Stimulated activated effector memory CD8-positive, alpha-beta T cell treated with anti-CD3 and anti-CD28 coated beads, Interleukin-12 subunit alpha, Interleukin-12 subunit beta, amount 100 ng/mL, for 72 hours (primary cell): ENCODE results near the gene TRMT5.

Source experiments
- ATAC-seq: fragments of 150-1000 bp; cut with Tn5 transposase; 2 replicates; pipeline ENCODE4 v1.10.0; 2021
- DNase-seq, 2 donors: peaks; one replicate each; pipeline ENCODE4 v3.0.0; 2021 to 2022; ENCODE audit warnings: low spot score in 2 of 2
- H3K27ac Mint-ChIP-seq: one replicate; pipeline ENCODE4 v1.8.0; 2022; ENCODE audit warnings: mild to moderate bottlenecking, mixed read lengths
- H3K36me3 Mint-ChIP-seq: one replicate; pipeline ENCODE4 v1.8.0; 2022; ENCODE audit warnings: mild to moderate bottlenecking, mixed read lengths
- H3K4me1 Mint-ChIP-seq: one replicate; pipeline ENCODE4 v1.8.0; 2022; ENCODE audit warnings: mixed read lengths
- H3K4me3 Mint-ChIP-seq: one replicate; pipeline ENCODE4 v1.8.0; 2022; ENCODE audit warnings: mild to moderate bottlenecking, mixed read lengths
- H3K9me3 Mint-ChIP-seq: one replicate; pipeline ENCODE4 v1.8.0; 2022; ENCODE audit warnings: mixed read lengths

The TRMT5 gene

DNA sequence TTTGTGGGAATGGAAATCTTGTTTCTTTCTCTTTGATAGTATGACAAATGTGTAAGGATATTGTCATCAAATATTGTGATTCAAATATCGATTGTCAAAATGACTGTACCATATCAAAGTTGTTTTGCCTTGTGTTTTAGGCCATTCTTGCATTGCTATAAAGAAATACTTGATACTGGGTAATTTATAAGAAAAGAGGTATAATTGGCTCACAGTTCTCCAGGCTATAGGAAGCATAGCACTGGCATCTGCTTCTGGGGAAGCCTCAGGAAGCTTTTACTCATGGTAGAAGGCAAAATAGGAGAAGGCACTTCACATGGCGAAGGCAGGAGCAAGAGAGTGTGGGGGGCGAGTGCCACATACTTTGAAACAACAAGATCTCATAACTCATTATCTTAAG, 7.8 kb downstream of the TRMT5 start:
- Mint-ChIP-seq H3K9me3 (no peaks in the 10 kb centered on the region), H3K36me3 (peaks cover 28% of the 10 kb centered on the region), H3K4me3 (no peak overlapping the region), H3K27ac (no peak overlapping the region), H3K4me1 (no peaks in the 10 kb centered on the region)
- no peak for DNase-seq
- ATAC-seq, result no peak

DNA sequence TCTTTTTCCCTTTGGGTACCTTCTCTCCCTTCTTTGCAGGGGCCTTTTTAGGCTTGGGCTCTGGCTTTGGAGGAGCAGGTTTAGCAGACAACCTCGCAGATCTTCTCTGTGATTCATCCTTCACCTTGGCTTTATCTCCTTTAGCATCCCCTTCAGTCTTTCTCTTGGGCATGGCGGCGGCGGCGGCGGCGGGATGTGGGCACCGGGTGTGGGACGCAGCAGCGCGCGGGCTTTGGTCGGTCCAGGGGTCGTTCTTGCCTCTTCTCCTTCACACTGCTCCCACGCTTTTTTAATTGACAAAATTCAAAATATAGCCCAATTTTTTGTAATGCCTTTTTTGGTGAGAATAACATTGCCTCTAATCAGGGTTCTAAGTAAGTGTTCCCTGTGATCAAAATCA, 8.6 kb downstream of the TRMT5 start:
- Mint-ChIP-seq H3K36me3 (peaks cover 28% of the 10 kb centered on the region), H3K27ac (no peak overlapping the region), H3K4me3 (no peak overlapping the region), H3K4me1 (no peaks in the 10 kb centered on the region), H3K9me3 (no peaks in the 10 kb centered on the region)
- DNase-seq, result no peak
- ATAC-seq, result no peak

DNA sequence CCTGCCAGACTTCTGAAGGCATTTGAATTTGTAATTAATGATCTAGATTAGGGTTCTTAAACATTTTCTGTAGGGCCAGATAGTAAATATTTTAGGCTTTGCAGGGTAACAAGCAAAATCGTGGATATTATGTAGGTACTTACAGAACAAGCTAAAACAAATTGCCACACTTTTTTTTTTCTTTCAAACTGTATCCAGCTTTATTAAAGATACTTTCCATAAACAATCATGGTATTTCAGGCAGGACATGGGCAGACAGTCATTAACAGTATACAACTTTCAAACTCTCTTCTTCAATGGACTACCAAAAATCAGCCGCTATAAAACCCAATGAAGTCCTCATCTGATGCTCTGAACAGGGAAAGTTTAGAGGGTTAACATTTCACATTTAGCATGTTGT, 9.6 kb downstream of the TRMT5 start:
- H3K9me3 Mint-ChIP-seq, result no peaks in the 10 kb centered on the region
- H3K36me3 Mint-ChIP-seq, result peaks cover 19% of the 10 kb centered on the region
- H3K4me3 Mint-ChIP-seq, result no peak overlapping the region
- DNase-seq (no peak), ATAC-seq (no peak)
- no peak overlapping the region for H3K27ac Mint-ChIP-seq
- H3K4me1 Mint-ChIP-seq, result peaks cover 5% of the 10 kb centered on the region

DNA sequence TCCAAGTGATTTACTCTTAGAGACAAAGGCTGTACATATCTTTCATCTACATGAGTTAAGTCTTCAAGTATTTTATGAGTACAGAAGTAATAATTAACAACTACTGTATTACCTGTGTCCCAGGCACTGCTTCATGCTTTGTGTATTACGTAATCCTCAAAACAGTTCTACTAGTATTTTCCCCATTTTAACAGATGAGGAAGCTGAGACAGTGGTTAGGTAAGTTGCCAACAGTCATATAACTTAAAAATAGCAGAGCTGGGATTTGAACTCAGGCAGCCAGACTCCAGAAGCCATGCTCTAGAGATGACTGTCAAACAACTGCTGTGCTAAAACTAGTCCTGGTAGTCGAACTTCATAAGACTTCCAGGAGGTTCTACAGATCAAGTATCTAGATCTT, 10.7 kb downstream of the TRMT5 start:
- DNase-seq, result no peak
- Mint-ChIP-seq H3K4me3 (no peak overlapping the region), H3K9me3 (no peaks in the 10 kb centered on the region), H3K27ac (no peak overlapping the region), H3K4me1 (peaks cover 11% of the 10 kb centered on the region), H3K36me3 (peaks cover 13% of the 10 kb centered on the region)
- no peak for ATAC-seq

DNA sequence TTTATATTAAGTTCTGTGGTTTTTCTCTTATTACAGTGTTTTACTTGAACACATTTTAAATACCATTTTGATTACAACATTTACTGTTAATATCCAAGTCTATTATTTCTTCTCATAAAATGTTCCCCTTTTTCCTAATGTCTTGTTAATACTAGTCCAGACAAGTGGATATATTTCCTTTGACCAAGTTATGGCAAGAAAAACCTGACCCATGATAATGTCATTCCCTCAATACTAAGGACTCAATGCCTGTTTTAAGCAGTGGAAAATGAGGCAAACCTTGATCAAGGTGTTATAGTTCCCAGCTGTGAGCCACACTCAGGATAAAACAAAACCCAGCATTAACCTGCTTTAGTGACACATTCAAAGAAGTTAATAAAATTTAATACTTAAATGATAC, 12.2 kb downstream of the TRMT5 start:
- H3K4me3 Mint-ChIP-seq, result no peak overlapping the region
- H3K27ac Mint-ChIP-seq, result no peak overlapping the region
- ATAC-seq, result no peak
- DNase-seq, result no peak
- peaks cover 11% of the 10 kb centered on the region for H3K4me1 Mint-ChIP-seq
- H3K36me3 Mint-ChIP-seq, result peaks cover 6% of the 10 kb centered on the region
- no peaks in the 10 kb centered on the region for H3K9me3 Mint-ChIP-seq

DNA sequence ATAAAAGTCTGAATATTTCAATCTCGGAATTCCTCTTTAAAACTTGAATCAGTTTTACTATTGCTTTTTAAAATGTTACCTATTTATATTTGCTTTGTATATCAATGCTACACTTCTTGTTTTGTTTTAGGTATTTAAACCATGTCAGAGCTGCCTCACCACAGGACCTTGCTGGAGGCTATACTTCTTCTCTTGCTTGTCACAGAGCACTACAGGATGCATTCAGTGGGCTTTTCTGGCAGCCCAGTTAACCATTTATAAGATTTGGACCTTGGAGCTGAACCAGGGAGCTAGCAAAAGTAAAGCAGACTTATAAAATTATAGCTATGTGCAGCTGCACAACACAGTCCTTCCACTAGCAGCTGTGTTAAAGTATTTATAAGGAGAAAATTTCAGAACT, 12.8 kb downstream of the TRMT5 start:
- no peak overlapping the region for H3K27ac Mint-ChIP-seq
- H3K36me3 Mint-ChIP-seq, result peaks cover 2% of the 10 kb centered on the region
- DNase-seq (no peak), ATAC-seq (no peak)
- peaks cover 11% of the 10 kb centered on the region for H3K4me1 Mint-ChIP-seq
- H3K4me3 Mint-ChIP-seq, result no peak overlapping the region
- H3K9me3 Mint-ChIP-seq, result no peaks in the 10 kb centered on the region

DNA sequence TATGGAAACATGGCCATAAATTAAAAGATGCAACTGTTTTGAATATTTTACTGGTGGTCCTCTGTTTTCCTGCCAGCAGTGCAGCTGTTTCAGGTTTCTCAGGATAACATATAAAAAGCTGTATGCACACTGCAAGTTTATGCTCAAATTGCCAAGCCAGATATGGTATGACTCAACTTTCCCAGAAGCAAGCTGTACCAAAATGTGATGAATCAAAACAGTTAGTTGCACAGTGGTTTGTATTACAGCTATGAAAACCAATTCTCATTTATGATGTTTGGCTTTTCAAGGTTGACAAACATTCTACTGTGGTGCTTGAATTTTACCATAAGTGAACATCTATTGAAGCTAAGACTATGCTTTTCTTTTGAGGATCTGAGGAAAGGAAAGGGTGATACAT, 15.5 kb downstream of the TRMT5 start:
- peaks cover 11% of the 10 kb centered on the region for H3K4me1 Mint-ChIP-seq
- H3K27ac Mint-ChIP-seq, result no peak overlapping the region
- H3K9me3 Mint-ChIP-seq, result peaks cover under 1% of the 10 kb centered on the region
- H3K4me3 Mint-ChIP-seq, result no peak overlapping the region
- no peak for DNase-seq
- ATAC-seq, result peak; percentile 99
- no peaks in the 10 kb centered on the region for H3K36me3 Mint-ChIP-seq

DNA sequence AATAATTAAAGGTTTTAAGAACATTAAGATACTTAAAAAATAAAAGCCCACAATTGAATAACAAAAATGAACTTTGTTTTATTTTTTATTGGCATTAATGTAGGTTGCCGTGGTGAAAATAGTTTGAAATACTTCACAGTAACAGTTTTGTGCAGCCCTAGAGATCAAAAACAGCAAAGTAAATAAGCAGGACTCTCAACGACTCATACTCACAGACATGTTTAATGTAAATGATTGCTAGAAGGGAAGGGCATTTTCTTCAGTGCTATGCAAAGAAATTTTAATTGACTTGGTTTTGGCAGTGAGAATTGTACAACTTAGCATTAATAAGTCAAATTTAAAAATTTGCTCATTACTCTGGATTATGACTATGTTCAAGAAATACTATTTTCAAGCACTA, 16.0 kb downstream of the TRMT5 start:
- Mint-ChIP-seq H3K4me3 (no peak overlapping the region), H3K4me1 (peaks cover 11% of the 10 kb centered on the region)
- ATAC-seq, result no peak

DNA sequence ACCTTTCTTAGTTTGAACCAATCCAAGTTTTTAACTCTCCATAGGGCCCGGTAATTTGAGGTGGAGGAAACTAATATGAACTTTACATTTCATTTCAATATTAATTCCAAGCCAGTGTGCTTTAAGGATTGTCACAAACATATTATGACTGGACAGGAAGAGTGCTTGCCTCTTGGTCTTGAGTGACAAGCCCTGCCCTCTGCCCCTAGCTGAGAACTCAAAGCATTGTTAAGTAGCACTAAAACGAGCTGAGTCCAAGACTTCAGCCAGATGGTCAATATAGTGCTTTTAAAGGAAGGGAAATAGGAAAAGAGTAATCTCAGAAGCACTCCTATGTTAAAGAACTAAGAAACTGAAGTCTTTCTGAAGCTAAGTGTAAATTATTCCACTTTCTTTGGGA, 17.1 kb downstream of the TRMT5 start:
- DNase-seq (no peak), ATAC-seq (no peak)
- Mint-ChIP-seq H3K4me3 (no peak overlapping the region), H3K27ac (no peak overlapping the region), H3K36me3 (peaks cover 1% of the 10 kb centered on the region), H3K9me3 (peaks cover 10% of the 10 kb centered on the region), H3K4me1 (peaks cover 11% of the 10 kb centered on the region)

More for the DNA sequence above, 16.0 kb downstream of the TRMT5 start:
- DNase-seq, result no peak
- no peaks in the 10 kb centered on the region for H3K36me3 Mint-ChIP-seq
- H3K27ac Mint-ChIP-seq, result no peak overlapping the region
- H3K9me3 Mint-ChIP-seq, result peaks cover 5% of the 10 kb centered on the region

DNA sequence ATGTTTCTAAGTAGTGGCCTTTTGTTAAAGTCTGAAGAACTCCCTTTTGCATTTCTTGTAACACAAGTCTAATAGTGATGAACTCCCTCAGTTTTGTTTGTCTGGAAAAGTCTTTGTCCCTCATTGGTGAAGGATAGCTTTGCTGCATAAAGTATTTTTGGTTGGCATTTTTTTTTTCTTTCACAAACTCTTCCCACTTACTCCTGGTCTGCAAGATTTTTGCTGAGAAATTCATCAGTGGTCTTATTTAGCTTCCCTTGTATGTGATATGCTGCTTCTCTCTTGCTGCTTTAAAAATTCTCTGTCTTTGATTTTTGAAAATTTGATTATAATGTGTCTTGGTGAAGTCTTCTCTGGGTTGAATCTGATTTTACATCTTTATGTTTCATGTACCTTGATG, 22.7 kb downstream of the TRMT5 start:
- ATAC-seq, result no peak
- H3K36me3 Mint-ChIP-seq, result peaks cover 10% of the 10 kb centered on the region
- H3K4me1 Mint-ChIP-seq, result peaks cover 15% of the 10 kb centered on the region
- H3K27ac Mint-ChIP-seq, result no peak overlapping the region
- no peak overlapping the region for H3K4me3 Mint-ChIP-seq
- peaks cover 25% of the 10 kb centered on the region for H3K9me3 Mint-ChIP-seq
- DNase-seq, result no peak

DNA sequence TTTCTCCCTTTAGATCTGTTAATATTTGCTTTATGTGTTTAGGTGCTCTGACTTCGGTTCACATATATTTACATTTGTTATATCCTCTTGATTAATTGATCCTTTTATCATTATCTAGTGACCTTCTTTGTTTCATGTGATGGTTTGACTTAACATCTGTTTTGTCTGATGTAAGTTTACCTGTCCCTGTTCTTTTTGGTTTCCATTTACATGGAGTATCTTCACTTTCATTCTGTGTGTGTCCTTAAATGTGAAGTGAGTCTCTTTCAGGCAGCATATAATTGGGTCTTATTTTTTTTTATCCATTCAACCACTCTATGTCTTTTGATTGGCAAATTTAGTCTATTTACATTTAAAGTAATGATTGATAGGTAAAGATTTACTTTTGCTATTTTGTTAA, 24.2 kb downstream of the TRMT5 start:
- peaks cover 15% of the 10 kb centered on the region for H3K4me1 Mint-ChIP-seq
- H3K9me3 Mint-ChIP-seq, result peaks cover 25% of the 10 kb centered on the region
- no peak for DNase-seq
- H3K36me3 Mint-ChIP-seq, result peaks cover 10% of the 10 kb centered on the region
- no peak overlapping the region for H3K4me3 Mint-ChIP-seq
- H3K27ac Mint-ChIP-seq, result peak overlapping the region; percentile 21
- no peak for ATAC-seq

DNA sequence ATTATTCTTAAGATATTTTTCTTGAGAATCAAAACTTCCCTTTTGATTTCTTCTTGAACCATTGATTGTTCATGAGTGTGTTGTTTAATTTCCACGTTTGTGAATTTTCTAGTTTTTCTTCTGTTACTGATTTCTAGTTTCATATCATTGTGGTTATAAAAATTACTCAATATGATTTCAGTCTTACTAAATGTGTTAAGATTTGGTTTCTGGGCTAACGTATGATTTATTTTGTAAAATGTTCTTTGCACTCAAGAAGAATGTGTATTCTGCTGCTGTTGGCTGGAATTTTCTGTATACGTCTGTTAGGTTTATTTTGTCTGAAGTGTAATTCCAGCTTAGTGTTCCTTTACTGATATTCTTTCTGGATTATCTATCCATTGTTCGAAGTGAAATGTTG, 24.7 kb downstream of the TRMT5 start:
- Mint-ChIP-seq H3K4me3 (no peak overlapping the region), H3K4me1 (peaks cover 15% of the 10 kb centered on the region), H3K9me3 (peaks cover 25% of the 10 kb centered on the region), H3K36me3 (peaks cover 10% of the 10 kb centered on the region), H3K27ac (peak overlapping the region; percentile 21)
- no peak for DNase-seq
- ATAC-seq, result peak; percentile 78

DNA sequence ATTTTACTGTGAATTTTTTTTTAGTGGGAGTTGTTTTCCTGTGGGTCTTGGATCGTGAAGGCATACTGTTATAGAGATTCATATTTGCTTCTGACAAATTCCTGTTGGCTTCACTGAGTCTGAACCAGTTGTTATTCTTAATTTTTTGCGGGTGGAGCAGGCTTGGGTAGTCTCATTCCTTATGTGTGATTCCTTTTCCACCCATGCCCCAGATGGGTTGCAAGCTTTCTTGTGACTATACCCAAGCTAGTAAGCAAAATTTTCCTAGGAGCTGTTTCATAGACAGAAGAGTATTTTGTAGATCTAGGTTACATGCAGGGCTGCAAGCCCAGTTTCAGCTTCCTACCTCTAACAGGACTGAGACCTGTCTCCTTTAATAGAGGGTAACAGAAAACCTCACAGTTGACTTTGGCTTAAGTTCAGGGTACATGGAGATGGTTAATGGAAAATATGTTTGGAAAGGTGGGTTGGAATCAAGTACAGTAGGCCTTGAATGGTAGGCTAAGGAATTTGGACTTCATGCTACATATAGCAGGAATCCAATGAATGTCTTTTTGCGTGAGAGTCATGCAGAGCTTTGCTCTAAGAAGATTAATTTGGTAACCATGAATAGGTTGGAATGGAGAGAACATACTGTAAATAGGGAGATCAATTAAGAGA, 29.0 kb downstream of the TRMT5 start:
- H3K27ac Mint-ChIP-seq, result no peak overlapping the region

DNA sequence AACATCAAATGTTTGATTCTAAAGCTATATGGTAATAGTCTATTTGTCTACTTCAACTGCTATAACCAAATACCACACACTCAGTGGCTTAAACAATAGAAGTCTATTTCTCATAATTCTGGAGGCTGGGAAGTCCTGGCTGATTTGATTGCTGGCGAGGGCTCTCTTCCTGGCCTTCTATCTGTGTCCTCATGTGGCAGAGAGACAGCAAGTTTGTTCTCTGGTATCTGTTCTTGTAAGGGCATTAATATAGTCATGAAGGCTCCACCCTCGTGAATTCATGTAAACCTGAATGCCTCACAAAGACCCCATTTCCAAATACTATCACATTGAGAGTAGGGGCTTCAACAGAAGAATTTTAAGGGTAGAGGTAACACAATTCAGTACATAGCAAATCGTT, 34.1 kb downstream of the TRMT5 start:
- H3K27ac Mint-ChIP-seq, result peak overlapping the region; percentile 5
- peaks cover 2% of the 10 kb centered on the region for H3K9me3 Mint-ChIP-seq
- ATAC-seq, result no peak
- H3K36me3 Mint-ChIP-seq, result peaks cover 9% of the 10 kb centered on the region
- peaks cover 18% of the 10 kb centered on the region for H3K4me1 Mint-ChIP-seq
- H3K4me3 Mint-ChIP-seq, result peak overlapping the region; percentile 15
- no peak for DNase-seq

More for the DNA sequence above, 29.0 kb downstream of the TRMT5 start:
- no peak overlapping the region for H3K4me3 Mint-ChIP-seq
- no peaks in the 10 kb centered on the region for H3K36me3 Mint-ChIP-seq
- ATAC-seq (no peak), DNase-seq (no peak)
- H3K9me3 Mint-ChIP-seq, result peaks cover 8% of the 10 kb centered on the region
- H3K4me1 Mint-ChIP-seq, result peaks cover 12% of the 10 kb centered on the region

DNA sequence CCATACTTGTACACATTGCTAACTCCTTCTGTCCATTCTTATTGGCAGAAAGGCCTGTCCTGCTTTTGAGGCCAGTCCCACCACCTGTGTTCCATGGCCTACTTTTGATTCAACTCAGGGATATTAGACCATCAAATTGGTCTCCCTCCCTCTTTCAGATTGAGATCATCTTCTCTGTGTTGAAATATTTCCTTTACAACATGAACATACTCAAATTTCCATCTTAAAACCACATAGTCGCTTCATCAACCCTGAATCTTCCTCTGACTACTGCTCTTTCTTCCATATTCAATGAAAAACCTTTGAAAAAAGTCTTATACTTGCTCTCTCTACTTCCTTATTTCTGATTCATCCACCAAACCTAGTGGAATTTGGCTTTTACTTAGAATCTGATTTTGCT, 34.9 kb downstream of the TRMT5 start:
- Mint-ChIP-seq H3K4me3 (peak overlapping the region; percentile 15), H3K27ac (peak overlapping the region; percentile 5), H3K36me3 (peaks cover 9% of the 10 kb centered on the region), H3K9me3 (peaks cover 2% of the 10 kb centered on the region), H3K4me1 (peaks cover 18% of the 10 kb centered on the region)
- peak; percentile 92 for ATAC-seq
- no peak for DNase-seq

DNA sequence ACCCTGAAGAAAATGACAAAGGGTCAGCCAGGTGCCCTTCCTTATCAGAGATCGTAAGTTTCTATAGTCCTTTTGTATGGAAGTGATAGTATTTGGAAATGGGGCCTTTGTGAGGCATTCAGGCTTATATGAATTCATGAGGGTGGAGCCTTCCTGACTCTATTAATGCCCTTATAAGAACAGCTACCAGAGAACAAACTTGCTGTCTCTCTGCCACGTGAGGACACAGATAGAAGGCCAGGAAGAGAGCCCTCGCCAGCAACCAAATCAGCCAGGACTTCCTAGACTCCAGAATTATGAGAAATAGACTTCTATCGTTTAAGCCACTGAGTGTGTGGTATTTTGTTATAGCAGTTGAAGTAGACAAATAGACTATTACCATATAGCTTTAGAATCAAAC, 36.7 kb downstream of the TRMT5 start:
- Mint-ChIP-seq H3K27ac (no peak overlapping the region), H3K9me3 (peaks cover 2% of the 10 kb centered on the region), H3K36me3 (peaks cover 9% of the 10 kb centered on the region), H3K4me1 (peaks cover 23% of the 10 kb centered on the region), H3K4me3 (no peak overlapping the region)
- ATAC-seq (no peak), DNase-seq (no peak)

DNA sequence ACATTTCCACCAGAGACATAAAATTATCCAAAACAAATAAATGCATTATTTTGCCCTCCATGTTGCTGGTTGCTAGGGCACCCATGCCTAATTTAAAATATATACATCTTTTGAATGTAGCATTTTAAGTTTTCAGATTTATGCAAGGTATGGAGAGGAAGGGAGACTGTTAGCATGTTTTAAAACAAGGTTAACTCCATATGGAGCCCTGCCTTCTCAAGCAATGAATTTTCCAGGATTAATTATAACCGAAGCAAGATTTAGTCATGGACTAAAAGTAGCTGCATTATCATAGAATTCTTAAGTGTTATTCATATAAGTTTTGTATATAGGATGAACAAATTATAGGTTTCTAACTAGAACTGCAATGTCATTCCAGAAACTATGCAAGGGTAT, 37.2 kb downstream of the TRMT5 start:
- no peak for DNase-seq
- peaks cover 27% of the 10 kb centered on the region for H3K4me1 Mint-ChIP-seq
- no peak overlapping the region for H3K4me3 Mint-ChIP-seq
- H3K9me3 Mint-ChIP-seq, result peaks cover 2% of the 10 kb centered on the region
- H3K27ac Mint-ChIP-seq, result no peak overlapping the region
- peaks cover 9% of the 10 kb centered on the region for H3K36me3 Mint-ChIP-seq
- ATAC-seq, result no peak
